ENCODE measurements around the gene ACSF3. TPM values are rescaled to one million over a fixed set of nuclear protein-coding genes. Genes with fewer than 3 reads are reported as not detected.

ACSF3 gene
- total and polyA plus RNA-seq, 7 donors = 19.7 to 42.2 (median 28.2) TPM

- H3K4me3 ChIP-seq = no peak overlapping the region
- TF ChIP-seq POLR2AphosphoS5 (IDR thresholded peaks at IDR 0.05) (no peak), EP300 (IDR thresholded peaks at IDR 0.05) (no peak), CTCF (IDR thresholded peaks at IDR 0.05) (no peak), POLR2A (IDR thresholded peaks at IDR 0.05) (no peak)
- peaks cover 4 to 51% (median 27%) of the 10 kb centered on the region in 3 donors for H3K27me3 ChIP-seq
Observed at GRCh38 chr16:89084814-89085612, 8.6 kb upstream of the ACSF3 start.

GRCh38 chr16:89085755-89086154 is 7.9 kb upstream of the ACSF3 start:
- Histone ChIP-seq H3K27me3 (peaks cover 4 to 59% (median 34%) of the 10 kb centered on the region in 3 donors), H3K36me3 (no peaks in the 10 kb centered on the region), H3K4me3 (no peak overlapping the region), H3K27ac (no peak overlapping the region), H3K9me3 (no peaks in the 10 kb centered on the region), H3K4me1 (no peaks in the 10 kb centered on the region)
- TF ChIP-seq EP300 (IDR thresholded peaks at IDR 0.05) = no peak
- no peak for TF ChIP-seq POLR2AphosphoS5 (IDR thresholded peaks at IDR 0.05)
- TF ChIP-seq POLR2A (IDR thresholded peaks at IDR 0.05) = no peak
- TF ChIP-seq CTCF (IDR thresholded peaks at IDR 0.05) = no peak
- no peak for DNase-seq
- 78 to 81% methylated on average over 9 of the region's 9 CpGs for WGBS, 2 donors
- intact Hi-C loops (cut with DNase I) = no loop called here

More at GRCh38 chr16:89084814-89085612, 8.6 kb upstream of the ACSF3 start:
- no peak for DNase-seq
- no peaks in the 10 kb centered on the region for H3K36me3 ChIP-seq
- H3K27ac ChIP-seq = no peak overlapping the region
- WGBS, 2 donors = 70 to 80% methylated on average over 28 of the region's 28 CpGs
- no peaks in the 10 kb centered on the region for H3K9me3 ChIP-seq
- intact Hi-C loops (cut with DNase I) = no loop called here
- no peaks in the 10 kb centered on the region for H3K4me1 ChIP-seq

- Histone ChIP-seq H3K27ac (no peak overlapping the region), H3K4me1 (peaks cover 0 to 3% (median 0%) of the 10 kb centered on the region in 4 donors), H3K36me3 (no peaks in the 10 kb centered on the region), H3K27me3 (peaks cover 4 to 65% (median 42%) of the 10 kb centered on the region in 3 donors), H3K9me3 (no peaks in the 10 kb centered on the region), H3K4me3 (no peak overlapping the region)
- DNase-seq = no peak
- TF ChIP-seq POLR2A (IDR thresholded peaks at IDR 0.05) (no peak), EP300 (IDR thresholded peaks at IDR 0.05) (no peak), CTCF (IDR thresholded peaks at IDR 0.05) (no peak), POLR2AphosphoS5 (IDR thresholded peaks at IDR 0.05) (no peak)
- 67 to 77% methylated on average over 15 of the region's 15 CpGs for WGBS, 2 donors
- intact Hi-C loops (cut with DNase I) = no loop called here
Observed at GRCh38 chr16:89087922-89088497, 5.6 kb upstream of the ACSF3 start.

- no peak for DNase-seq
- intact Hi-C loops (cut with DNase I) = no loop called here
- Histone ChIP-seq H3K9me3 (no peaks in the 10 kb centered on the region), H3K27ac (no peak overlapping the region), H3K4me1 (peaks cover 0 to 9% (median 2%) of the 10 kb centered on the region in 4 donors), H3K4me3 (no peak overlapping the region), H3K27me3 (peaks cover 4 to 65% (median 42%) of the 10 kb centered on the region in 3 donors), H3K36me3 (no peaks in the 10 kb centered on the region)
- TF ChIP-seq EP300 (IDR thresholded peaks at IDR 0.05) (no peak), CTCF (IDR thresholded peaks at IDR 0.05) (no peak), POLR2AphosphoS5 (IDR thresholded peaks at IDR 0.05) (no peak), POLR2A (IDR thresholded peaks at IDR 0.05) (no peak)
- WGBS, 2 donors = 46 to 52% methylated on average over 13 of the region's 13 CpGs
Observed at GRCh38 chr16:89089120-89089519, 4.5 kb upstream of the ACSF3 start.

Data from sigmoid colon (tissue), 7 donors.